GM12891 (cell line): ENCODE measurements around the gene BANK1.

ENCODE experiments used
- POLR2A ChIP-seq: IDR thresholded peaks from 2 replicates; pipeline ENCODE4 v1.6.1; 2011; ENCODE audit warnings: low read depth, low read length, control low read depth
- POLR2AphosphoS5 ChIP-seq: IDR thresholded peaks from 2 replicates; pipeline ENCODE4 v1.6.1; 2011; ENCODE audit warnings: low read depth, low read length, control low read depth
- POU2F2 ChIP-seq: IDR thresholded peaks from 2 replicates; pipeline ENCODE4 v1.6.1; 2011; ENCODE audit warnings: low read depth, mild to moderate bottlenecking, control low read depth, low read length, moderate library complexity
- SPI1 ChIP-seq: IDR thresholded peaks from 2 replicates; pipeline ENCODE4 v1.6.1; 2011; ENCODE audit warnings: low read depth, low read length, control low read depth
- TAF1 ChIP-seq: IDR thresholded peaks from 2 replicates; pipeline ENCODE4 v1.6.1; 2011; ENCODE audit warnings: low read depth, low read length, control low read depth

GRCh38 chr4:102036016-102036415 is 245.5 kb downstream of the BANK1 start:
- TF ChIP-seq POLR2A, result no peak
- no peak for TF ChIP-seq POLR2AphosphoS5
- no peak for TF ChIP-seq TAF1
- no peak for TF ChIP-seq POU2F2
- no peak for TF ChIP-seq SPI1
